Measurements from ENCODE around the gene RARB.

DNA sequence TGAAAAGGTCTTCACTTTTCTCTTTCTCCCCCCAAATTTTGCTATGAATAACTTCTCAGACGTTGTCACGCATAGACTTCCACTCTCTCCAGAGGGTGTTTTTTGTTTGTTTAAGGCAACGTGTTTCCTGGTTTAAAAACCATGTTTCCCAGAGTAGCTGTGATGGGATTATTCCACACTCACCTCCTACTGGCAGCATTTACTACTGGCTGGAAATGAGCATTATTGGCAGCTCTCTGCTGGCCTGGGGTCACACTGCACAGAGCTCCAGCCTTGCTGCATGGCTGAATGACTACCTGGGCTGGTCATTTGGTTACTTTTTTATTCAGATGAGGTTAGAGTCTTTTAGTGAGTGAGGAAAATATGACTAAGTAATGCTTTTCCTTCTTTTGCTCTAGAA, 65.2 kb downstream of the RARB start:
- no peak for TF ChIP-seq POLR2AphosphoS5 (IDR thresholded peaks at IDR 0.05; ENCODE audit: borderline replicate concordance, low read depth, low read length)
- TF ChIP-seq EZH2 (IDR thresholded peaks at IDR 0.05) = no peak
- TF ChIP-seq FOXP2 (optimal IDR thresholded peaks at IDR 0.05; ENCODE audit: control extremely low read depth, extremely low read length, insufficient read depth) = no peak
